HepG2 (cell line): ENCODE data around the gene MIX23. TPM values are rescaled to one million over a fixed set of nuclear protein-coding genes. Genes with fewer than 3 reads are reported as not detected.

Source experiments
- BRD4 ChIP-seq: sonication (generic); formaldehyde crosslinking; IDR thresholded peaks from 2 replicates; pipeline ENCODE4 v1.4.0; 2020; ENCODE audit warnings: missing genetic modification reagents
- HMGXB3 ChIP-seq: sonication (generic); formaldehyde crosslinking; IDR thresholded peaks from 2 replicates; pipeline ENCODE4 v1.4.0; 2020; ENCODE audit warnings: missing genetic modification reagents, borderline replicate concordance
- MTA1 ChIP-seq: sonication (generic); formaldehyde crosslinking; IDR thresholded peaks from 2 replicates; pipeline ENCODE4 v1.4.0; 2020; ENCODE audit warnings: missing genetic modification reagents, mild to moderate bottlenecking, borderline replicate concordance
- TAF15 ChIP-seq: fragments of 200-400 bp; formaldehyde crosslinking; IDR thresholded peaks from one replicate; pipeline ENCODE4 v1.6.1; 2018; ENCODE audit warnings: mild to moderate bottlenecking, low read depth, low read length; ENCODE audit not compliant: poor library complexity, severe bottlenecking
- TFDP2 ChIP-seq: sonication (generic); formaldehyde crosslinking; IDR thresholded peaks from 2 replicates; pipeline ENCODE4 v1.4.0; 2020; ENCODE audit warnings: missing genetic modification reagents
- ZNF234 ChIP-seq: sonication (generic); formaldehyde crosslinking; conservative IDR thresholded peaks from 2 replicates; pipeline ENCODE4 v1.5.1; 2020; ENCODE audit warnings: mild to moderate bottlenecking, missing genetic modification reagents
- polyA plus RNA-seq, 8 experiments: library from polyadenylated mRNA; depleted of rRNA in 3 of 8; stranded (reverse) in 7 of 8; unstranded in 1 of 8; fragments of >200 nt; fragmentation: Illumina TruSeq in 4 of 8; extraction: Trizol in 4 of 8; gene quantifications; 2 replicates each; pipeline versions ENCODE4 v1.2.1 to v1.2.3, GENCODE V29; 2011 to 2016; ENCODE audit warnings: low read depth in 4 of 8, missing spikeins in 1 of 8, mixed read lengths in 1 of 8; ENCODE audit not compliant: insufficient read depth in 1 of 8
- total RNA-seq, 5 experiments: library from RNA; depleted of rRNA; stranded (reverse); fragments of >200 nt; fragmentation: Illumina TruSeq; extraction: Trizol; gene quantifications; 2 replicates each; pipeline ENCODE4 v1.2.3, GENCODE V29; 2016; ENCODE audit warnings: low read depth in 1 of 5
- TF ChIP-seq, protein P1 (sequence below): sonication (generic); formaldehyde crosslinking; IDR thresholded peaks from 2 replicates; pipeline ENCODE4 v1.5.1; 2020; ENCODE audit warnings: mild to moderate bottlenecking, missing genetic modification reagents, moderate library complexity
- TF ChIP-seq, protein P2 (sequence below): sonication (generic); formaldehyde crosslinking; IDR thresholded peaks from 2 replicates; pipeline ENCODE4 v1.9.0; 2021; ENCODE audit warnings: missing genetic modification reagents, borderline replicate concordance

Gene MIX23
- total and polyA plus RNA-seq, 2 of the 13 experiments (the other 11 are each of a cell fraction or from before 2014, with no cell fraction given), result 20.0 to 152 TPM

DNA sequence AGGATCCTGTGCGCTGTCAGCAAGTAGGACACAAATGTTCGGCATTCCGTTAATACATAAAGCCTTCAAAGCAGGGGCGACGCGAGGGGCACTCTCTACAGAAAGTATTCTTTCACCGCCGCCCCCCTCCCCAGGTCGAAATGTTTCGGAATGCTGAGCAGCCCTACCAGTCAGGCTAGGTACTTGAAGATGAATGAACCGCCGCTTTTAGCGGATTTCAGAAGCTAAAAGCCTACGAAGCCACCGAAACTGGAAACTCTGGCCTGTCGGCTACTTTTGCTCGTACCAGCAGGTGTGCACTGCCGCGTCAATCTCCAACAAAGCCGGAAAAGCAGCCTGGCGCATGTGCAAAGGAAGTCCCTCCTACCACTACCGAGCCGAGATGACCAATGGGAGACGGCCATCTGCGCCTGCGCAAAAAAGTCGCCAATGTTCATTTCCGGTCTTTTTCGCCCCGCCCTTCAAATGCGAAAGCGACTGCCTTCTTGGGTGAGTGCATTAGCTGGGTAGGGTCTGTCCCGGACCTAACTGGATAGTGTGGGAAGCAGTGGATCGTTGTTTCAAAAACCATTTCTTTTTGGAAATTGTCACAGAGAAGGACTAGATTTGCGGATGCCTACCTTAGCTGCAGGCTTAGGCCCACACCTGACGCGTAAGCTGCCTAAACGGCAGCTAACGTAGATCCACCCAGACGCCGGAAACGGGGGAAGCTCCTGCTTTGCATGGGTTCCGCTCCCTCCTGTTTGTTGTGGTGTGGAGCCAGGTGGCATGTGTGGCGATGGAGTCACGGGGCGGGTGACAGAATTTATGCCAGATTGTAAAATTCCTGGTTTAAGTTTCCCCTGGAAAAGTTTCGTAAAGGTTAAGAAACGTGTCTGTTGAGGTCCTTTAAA is 33.0 kb upstream of the MIX23 start, which contains the start of gene WDR5B (continued):
- TF ChIP-seq, protein P1, sequence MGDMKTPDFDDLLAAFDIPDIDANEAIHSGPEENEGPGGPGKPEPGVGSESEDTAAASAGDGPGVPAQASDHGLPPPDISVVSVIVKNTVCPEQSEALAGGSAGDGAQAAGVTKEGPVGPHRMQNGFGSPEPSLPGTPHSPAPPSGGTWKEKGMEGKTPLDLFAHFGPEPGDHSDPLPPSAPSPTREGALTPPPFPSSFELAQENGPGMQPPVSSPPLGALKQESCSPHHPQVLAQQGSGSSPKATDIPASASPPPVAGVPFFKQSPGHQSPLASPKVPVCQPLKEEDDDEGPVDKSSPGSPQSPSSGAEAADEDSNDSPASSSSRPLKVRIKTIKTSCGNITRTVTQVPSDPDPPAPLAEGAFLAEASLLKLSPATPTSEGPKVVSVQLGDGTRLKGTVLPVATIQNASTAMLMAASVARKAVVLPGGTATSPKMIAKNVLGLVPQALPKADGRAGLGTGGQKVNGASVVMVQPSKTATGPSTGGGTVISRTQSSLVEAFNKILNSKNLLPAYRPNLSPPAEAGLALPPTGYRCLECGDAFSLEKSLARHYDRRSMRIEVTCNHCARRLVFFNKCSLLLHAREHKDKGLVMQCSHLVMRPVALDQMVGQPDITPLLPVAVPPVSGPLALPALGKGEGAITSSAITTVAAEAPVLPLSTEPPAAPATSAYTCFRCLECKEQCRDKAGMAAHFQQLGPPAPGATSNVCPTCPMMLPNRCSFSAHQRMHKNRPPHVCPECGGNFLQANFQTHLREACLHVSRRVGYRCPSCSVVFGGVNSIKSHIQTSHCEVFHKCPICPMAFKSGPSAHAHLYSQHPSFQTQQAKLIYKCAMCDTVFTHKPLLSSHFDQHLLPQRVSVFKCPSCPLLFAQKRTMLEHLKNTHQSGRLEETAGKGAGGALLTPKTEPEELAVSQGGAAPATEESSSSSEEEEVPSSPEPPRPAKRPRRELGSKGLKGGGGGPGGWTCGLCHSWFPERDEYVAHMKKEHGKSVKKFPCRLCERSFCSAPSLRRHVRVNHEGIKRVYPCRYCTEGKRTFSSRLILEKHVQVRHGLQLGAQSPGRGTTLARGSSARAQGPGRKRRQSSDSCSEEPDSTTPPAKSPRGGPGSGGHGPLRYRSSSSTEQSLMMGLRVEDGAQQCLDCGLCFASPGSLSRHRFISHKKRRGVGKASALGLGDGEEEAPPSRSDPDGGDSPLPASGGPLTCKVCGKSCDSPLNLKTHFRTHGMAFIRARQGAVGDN (CRISPR knock-in tag), result peak; percentile 82
- TF ChIP-seq TFDP2 (no peak), ZNF234 (CRISPR knock-in tag) (no peak), HMGXB3 (CRISPR knock-in tag) (no peak; the same call in 1 of the 2 replicates), MTA1 (CRISPR knock-in tag) (no peak), TAF15 (no peak), BRD4 (CRISPR knock-in tag) (peak; percentile 10; the same call in 1 of the 2 replicates)
- TF ChIP-seq, protein P2, sequence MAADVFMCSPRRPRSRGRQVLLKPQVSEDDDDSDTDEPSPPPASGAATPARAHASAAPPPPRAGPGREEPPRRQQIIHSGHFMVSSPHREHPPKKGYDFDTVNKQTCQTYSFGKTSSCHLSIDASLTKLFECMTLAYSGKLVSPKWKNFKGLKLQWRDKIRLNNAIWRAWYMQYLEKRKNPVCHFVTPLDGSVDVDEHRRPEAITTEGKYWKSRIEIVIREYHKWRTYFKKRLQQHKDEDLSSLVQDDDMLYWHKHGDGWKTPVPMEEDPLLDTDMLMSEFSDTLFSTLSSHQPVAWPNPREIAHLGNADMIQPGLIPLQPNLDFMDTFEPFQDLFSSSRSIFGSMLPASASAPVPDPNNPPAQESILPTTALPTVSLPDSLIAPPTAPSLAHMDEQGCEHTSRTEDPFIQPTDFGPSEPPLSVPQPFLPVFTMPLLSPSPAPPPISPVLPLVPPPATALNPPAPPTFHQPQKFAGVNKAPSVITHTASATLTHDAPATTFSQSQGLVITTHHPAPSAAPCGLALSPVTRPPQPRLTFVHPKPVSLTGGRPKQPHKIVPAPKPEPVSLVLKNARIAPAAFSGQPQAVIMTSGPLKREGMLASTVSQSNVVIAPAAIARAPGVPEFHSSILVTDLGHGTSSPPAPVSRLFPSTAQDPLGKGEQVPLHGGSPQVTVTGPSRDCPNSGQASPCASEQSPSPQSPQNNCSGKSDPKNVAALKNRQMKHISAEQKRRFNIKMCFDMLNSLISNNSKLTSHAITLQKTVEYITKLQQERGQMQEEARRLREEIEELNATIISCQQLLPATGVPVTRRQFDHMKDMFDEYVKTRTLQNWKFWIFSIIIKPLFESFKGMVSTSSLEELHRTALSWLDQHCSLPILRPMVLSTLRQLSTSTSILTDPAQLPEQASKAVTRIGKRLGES (CRISPR knock-in tag), result 0 out of 2 replicates have a peak, but pooled peaks have one; percentile 44
